ENCODE results near the gene PRKCA. TPM values are rescaled to one million over a fixed set of nuclear protein-coding genes. Genes with fewer than 3 reads are reported as not detected.

The PRKCA gene
- total and polyA plus RNA-seq, 9 of the 15 experiments (the other 6 are each of a cell fraction or from before 2014, with no cell fraction given) = 3.2 to 33.0 (median 17.8) TPM

DNA sequence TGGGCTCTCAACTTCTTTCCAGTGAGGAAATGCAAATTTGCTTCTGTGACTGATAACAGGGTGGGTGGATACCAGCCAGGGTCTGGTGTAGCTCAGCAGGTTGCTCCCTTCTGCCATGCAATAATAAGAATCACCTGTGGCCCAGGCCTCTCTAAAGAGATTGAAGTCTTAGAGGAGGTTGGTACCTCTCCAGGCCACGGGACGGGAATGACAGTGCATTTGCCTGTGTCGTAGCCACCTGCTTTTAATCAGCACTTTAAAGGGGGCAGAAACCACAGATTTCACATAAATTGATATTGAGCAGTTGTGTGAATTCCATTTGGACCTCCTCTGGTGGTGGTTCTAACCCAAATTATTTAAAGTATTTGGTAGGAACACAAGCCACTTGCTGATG is 246.9 kb downstream of the PRKCA start:
- Histone ChIP-seq H3K4me1 (replicated peaks in 1 of 2; ENCODE audit: control insufficient read depth in 2 of 2, insufficient read depth in 2 of 2, low read length in 2 of 2) (no peaks in the 10 kb centered on the region; a peak in 2 of 5 replicates), H3K79me2 (ENCODE audit: control insufficient read depth, insufficient read depth, low read length) (0 out of 3 replicates have a peak, but pooled peaks cover 2% of the 10 kb centered on the region), H2AFZ (ENCODE audit: low read depth, low read length) (no peak overlapping the region), H3K9ac (ENCODE audit: insufficient read depth in 1 of 2, low read depth in 2 of 2, low read length in 2 of 2) (no peak overlapping the region), H3K9me1 (ENCODE audit: control insufficient read depth, insufficient read depth, low read length) (no peaks in the 10 kb centered on the region), H3K9me3 (replicated peaks; ENCODE audit: control insufficient read depth, insufficient read depth, low read depth, low read length) (no peaks in the 10 kb centered on the region), H4K20me1 (replicated peaks; ENCODE audit: control insufficient read depth, insufficient read depth, low read length) (peaks cover 8% of the 10 kb centered on the region; the same call in 1 of the 2 replicates), H3K4me2 (ENCODE audit: insufficient read depth, low read length) (no peak overlapping the region), H3K4me3 (no peak overlapping the region), H3K36me3 (ENCODE audit: control insufficient read depth, insufficient read depth, low read length) (no peaks in the 10 kb centered on the region), H3K27ac (ENCODE audit: extremely low read depth, low read depth, low read length) (no peak overlapping the region), H3K27me3 (ENCODE audit: control insufficient read depth in 2 of 2, insufficient read depth in 2 of 2, low read length in 2 of 2) (no peaks in the 10 kb centered on the region)
- in situ Hi-C loops (cut with MboI) (no loop called here), intact Hi-C loops (cut with micrococcal nuclease) (no loop called here)
- FAIRE-seq (no peak), ATAC-seq (no peak), DNase-seq (ENCODE audit: extremely low read depth in 1 of 4, low spot score in 3 of 4) (no peak)
- WGBS (ENCODE audit: insufficient coverage, low coverage, missing lambda C conversion rate) = 30% methylated on average over 3 of the region's 3 CpGs
- TF ChIP-seq RBM14 (IDR thresholded peaks at IDR 0.05; ENCODE audit: borderline replicate concordance, insufficient read depth, low read depth, low read length) (no peak), PYGO2 (tag; IDR thresholded peaks at IDR 0.05) (no peak), ILK (tag; IDR thresholded peaks at IDR 0.05; ENCODE audit: borderline replicate concordance, low read depth) (no peak), ZFP30 (CRISPR knock-in tag; IDR thresholded peaks at IDR 0.05; ENCODE audit: borderline replicate concordance) (no peak), SAFB2 (IDR thresholded peaks at IDR 0.05; ENCODE audit: borderline replicate concordance, low read depth, low read length, severe bottlenecking) (no peak), SMAD3 (CRISPR knock-in tag; conservative IDR thresholded peaks at IDR 0.05) (no peak), CBX2 (IDR thresholded peaks at IDR 0.05; ENCODE audit: insufficient read depth, low read length, poor library complexity, severe bottlenecking) (no peak), ZNF124 (CRISPR knock-in tag; IDR thresholded peaks at IDR 0.05) (no peak), TAF7 (tag; IDR thresholded peaks at IDR 0.05) (no peak)
- TF ChIP-seq, protein P1, sequence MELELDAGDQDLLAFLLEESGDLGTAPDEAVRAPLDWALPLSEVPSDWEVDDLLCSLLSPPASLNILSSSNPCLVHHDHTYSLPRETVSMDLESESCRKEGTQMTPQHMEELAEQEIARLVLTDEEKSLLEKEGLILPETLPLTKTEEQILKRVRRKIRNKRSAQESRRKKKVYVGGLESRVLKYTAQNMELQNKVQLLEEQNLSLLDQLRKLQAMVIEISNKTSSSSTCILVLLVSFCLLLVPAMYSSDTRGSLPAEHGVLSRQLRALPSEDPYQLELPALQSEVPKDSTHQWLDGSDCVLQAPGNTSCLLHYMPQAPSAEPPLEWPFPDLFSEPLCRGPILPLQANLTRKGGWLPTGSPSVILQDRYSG (tag; conservative IDR thresholded peaks at IDR 0.05; ENCODE audit: low read depth) = no peak
- TF ChIP-seq, protein P2, sequence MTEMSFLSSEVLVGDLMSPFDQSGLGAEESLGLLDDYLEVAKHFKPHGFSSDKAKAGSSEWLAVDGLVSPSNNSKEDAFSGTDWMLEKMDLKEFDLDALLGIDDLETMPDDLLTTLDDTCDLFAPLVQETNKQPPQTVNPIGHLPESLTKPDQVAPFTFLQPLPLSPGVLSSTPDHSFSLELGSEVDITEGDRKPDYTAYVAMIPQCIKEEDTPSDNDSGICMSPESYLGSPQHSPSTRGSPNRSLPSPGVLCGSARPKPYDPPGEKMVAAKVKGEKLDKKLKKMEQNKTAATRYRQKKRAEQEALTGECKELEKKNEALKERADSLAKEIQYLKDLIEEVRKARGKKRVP (CRISPR knock-in tag; IDR thresholded peaks at IDR 0.05) = no peak
- TF ChIP-seq, protein P3, sequence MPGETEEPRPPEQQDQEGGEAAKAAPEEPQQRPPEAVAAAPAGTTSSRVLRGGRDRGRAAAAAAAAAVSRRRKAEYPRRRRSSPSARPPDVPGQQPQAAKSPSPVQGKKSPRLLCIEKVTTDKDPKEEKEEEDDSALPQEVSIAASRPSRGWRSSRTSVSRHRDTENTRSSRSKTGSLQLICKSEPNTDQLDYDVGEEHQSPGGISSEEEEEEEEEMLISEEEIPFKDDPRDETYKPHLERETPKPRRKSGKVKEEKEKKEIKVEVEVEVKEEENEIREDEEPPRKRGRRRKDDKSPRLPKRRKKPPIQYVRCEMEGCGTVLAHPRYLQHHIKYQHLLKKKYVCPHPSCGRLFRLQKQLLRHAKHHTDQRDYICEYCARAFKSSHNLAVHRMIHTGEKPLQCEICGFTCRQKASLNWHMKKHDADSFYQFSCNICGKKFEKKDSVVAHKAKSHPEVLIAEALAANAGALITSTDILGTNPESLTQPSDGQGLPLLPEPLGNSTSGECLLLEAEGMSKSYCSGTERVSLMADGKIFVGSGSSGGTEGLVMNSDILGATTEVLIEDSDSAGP (CRISPR knock-in tag; IDR thresholded peaks at IDR 0.05) = no peak
- BruUV-seq (replicated peaks) = no TSS peak
- ChIA-PET POLR2A (interaction anchor here (0.6 to 1.1 kb wide), 2 partner anchors 11 to 1421 kb away, joined by 3 to 5 read pairs; no protein-coding TSS in a partner anchor), CTCF (ENCODE audit: low intra/inter-chr PET ratio) (no interaction called here)

Data from K562 (cell line).